ENCODE results near the gene NINJ1. TPM values are rescaled to one million over a fixed set of nuclear protein-coding genes. Genes with fewer than 3 reads are reported as not detected.

NINJ1 gene
- total and polyA plus RNA-seq, 2 of the 13 experiments (the other 11 are each of a cell fraction or from before 2014, with no cell fraction given): 81.2 to 92.1 TPM

DNA sequence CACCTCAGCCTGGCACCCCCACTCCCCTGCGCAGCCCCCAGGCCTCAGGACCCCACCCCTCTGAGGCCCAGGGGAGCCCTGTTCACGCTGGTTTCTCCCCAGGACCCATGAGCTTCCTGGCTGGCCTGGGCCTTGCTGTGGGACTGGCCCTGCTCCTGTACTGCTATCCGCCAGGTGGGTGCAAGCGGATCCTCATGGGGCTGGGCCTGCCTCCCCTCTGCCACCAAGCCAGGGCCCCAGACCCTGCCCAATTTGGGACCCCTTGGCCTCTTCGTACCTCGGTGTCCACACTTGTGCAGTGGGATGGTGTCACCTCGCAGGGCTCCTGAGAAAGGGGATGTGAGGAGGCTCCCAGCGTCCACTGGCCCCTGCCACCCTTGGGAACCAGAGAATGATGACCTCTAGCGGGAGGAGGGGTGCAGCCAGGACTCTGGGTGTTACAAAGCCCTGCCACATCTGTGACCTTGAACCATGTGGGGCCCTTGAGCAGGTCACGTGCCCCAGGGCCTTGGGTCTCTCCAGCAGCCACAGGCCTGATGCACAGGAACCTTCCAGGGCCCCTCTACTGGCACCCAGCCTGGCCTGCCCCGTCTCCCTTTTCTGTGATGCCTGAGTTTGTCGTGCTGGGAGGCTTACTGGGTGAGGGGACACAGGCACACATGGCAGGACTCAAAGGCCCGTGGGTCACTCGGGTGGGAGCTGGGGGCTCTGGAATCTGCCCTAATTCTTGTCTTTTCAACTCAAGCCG is 21.8 kb downstream of the NINJ1 start (continued):
- TF ChIP-seq, protein P1, sequence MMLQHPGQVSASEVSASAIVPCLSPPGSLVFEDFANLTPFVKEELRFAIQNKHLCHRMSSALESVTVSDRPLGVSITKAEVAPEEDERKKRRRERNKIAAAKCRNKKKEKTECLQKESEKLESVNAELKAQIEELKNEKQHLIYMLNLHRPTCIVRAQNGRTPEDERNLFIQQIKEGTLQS (CRISPR knock-in tag; IDR thresholded peaks at IDR 0.05): no peak
- TF ChIP-seq CBX5 (CRISPR knock-in tag; IDR thresholded peaks at IDR 0.05; ENCODE audit: borderline replicate concordance) (peak; percentile 73; the same call in 1 of the 2 replicates), POGZ (CRISPR knock-in tag; IDR thresholded peaks at IDR 0.05) (peak; percentile 78), ZNF17 (CRISPR knock-in tag; IDR thresholded peaks at IDR 0.05) (no peak), SOX5 (CRISPR knock-in tag; IDR thresholded peaks at IDR 0.05; ENCODE audit: borderline replicate concordance) (peak; percentile 73; the same call in 1 of the 2 replicates), BHLHE40 (IDR thresholded peaks at IDR 0.05; ENCODE audit: low read length) (peak; percentile 96), ZNF570 (CRISPR knock-in tag; IDR thresholded peaks at IDR 0.05; ENCODE audit: borderline replicate concordance) (no peak), ERF (CRISPR knock-in tag; IDR thresholded peaks at IDR 0.05) (peak; percentile 95), ATM (IDR thresholded peaks at IDR 0.05; ENCODE audit: borderline replicate concordance) (no peak), ZNF790 (CRISPR knock-in tag; IDR thresholded peaks at IDR 0.05; ENCODE audit: borderline replicate concordance) (no peak), ATF1 (CRISPR knock-in tag; IDR thresholded peaks at IDR 0.05) (no peak), ZNF530 (CRISPR knock-in tag; IDR thresholded peaks at IDR 0.05; ENCODE audit: low read depth) (no peak)
- TF ChIP-seq, protein P2, sequence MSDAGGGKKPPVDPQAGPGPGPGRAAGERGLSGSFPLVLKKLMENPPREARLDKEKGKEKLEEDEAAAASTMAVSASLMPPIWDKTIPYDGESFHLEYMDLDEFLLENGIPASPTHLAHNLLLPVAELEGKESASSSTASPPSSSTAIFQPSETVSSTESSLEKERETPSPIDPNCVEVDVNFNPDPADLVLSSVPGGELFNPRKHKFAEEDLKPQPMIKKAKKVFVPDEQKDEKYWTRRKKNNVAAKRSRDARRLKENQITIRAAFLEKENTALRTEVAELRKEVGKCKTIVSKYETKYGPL (CRISPR knock-in tag; IDR thresholded peaks at IDR 0.05): no peak
- TF ChIP-seq, protein P3, sequence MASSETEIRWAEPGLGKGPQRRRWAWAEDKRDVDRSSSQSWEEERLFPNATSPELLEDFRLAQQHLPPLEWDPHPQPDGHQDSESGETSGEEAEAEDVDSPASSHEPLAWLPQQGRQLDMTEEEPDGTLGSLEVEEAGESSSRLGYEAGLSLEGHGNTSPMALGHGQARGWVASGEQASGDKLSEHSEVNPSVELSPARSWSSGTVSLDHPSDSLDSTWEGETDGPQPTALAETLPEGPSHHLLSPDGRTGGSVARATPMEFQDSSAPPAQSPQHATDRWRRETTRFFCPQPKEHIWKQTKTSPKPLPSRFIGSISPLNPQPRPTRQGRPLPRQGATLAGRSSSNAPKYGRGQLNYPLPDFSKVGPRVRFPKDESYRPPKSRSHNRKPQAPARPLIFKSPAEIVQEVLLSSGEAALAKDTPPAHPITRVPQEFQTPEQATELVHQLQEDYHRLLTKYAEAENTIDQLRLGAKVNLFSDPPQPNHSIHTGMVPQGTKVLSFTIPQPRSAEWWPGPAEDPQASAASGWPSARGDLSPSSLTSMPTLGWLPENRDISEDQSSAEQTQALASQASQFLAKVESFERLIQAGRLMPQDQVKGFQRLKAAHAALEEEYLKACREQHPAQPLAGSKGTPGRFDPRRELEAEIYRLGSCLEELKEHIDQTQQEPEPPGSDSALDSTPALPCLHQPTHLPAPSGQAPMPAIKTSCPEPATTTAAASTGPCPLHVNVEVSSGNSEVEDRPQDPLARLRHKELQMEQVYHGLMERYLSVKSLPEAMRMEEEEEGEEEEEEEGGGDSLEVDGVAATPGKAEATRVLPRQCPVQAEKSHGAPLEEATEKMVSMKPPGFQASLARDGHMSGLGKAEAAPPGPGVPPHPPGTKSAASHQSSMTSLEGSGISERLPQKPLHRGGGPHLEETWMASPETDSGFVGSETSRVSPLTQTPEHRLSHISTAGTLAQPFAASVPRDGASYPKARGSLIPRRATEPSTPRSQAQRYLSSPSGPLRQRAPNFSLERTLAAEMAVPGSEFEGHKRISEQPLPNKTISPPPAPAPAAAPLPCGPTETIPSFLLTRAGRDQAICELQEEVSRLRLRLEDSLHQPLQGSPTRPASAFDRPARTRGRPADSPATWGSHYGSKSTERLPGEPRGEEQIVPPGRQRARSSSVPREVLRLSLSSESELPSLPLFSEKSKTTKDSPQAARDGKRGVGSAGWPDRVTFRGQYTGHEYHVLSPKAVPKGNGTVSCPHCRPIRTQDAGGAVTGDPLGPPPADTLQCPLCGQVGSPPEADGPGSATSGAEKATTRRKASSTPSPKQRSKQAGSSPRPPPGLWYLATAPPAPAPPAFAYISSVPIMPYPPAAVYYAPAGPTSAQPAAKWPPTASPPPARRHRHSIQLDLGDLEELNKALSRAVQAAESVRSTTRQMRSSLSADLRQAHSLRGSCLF (CRISPR knock-in tag; IDR thresholded peaks at IDR 0.05; ENCODE audit: borderline replicate concordance): no peak
- TF ChIP-seq, protein P4, sequence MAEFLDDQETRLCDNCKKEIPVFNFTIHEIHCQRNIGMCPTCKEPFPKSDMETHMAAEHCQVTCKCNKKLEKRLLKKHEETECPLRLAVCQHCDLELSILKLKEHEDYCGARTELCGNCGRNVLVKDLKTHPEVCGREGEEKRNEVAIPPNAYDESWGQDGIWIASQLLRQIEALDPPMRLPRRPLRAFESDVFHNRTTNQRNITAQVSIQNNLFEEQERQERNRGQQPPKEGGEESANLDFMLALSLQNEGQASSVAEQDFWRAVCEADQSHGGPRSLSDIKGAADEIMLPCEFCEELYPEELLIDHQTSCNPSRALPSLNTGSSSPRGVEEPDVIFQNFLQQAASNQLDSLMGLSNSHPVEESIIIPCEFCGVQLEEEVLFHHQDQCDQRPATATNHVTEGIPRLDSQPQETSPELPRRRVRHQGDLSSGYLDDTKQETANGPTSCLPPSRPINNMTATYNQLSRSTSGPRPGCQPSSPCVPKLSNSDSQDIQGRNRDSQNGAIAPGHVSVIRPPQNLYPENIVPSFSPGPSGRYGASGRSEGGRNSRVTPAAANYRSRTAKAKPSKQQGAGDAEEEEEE (CRISPR knock-in tag; IDR thresholded peaks at IDR 0.05; ENCODE audit: borderline replicate concordance): no peak
- TF ChIP-seq, protein P5, sequence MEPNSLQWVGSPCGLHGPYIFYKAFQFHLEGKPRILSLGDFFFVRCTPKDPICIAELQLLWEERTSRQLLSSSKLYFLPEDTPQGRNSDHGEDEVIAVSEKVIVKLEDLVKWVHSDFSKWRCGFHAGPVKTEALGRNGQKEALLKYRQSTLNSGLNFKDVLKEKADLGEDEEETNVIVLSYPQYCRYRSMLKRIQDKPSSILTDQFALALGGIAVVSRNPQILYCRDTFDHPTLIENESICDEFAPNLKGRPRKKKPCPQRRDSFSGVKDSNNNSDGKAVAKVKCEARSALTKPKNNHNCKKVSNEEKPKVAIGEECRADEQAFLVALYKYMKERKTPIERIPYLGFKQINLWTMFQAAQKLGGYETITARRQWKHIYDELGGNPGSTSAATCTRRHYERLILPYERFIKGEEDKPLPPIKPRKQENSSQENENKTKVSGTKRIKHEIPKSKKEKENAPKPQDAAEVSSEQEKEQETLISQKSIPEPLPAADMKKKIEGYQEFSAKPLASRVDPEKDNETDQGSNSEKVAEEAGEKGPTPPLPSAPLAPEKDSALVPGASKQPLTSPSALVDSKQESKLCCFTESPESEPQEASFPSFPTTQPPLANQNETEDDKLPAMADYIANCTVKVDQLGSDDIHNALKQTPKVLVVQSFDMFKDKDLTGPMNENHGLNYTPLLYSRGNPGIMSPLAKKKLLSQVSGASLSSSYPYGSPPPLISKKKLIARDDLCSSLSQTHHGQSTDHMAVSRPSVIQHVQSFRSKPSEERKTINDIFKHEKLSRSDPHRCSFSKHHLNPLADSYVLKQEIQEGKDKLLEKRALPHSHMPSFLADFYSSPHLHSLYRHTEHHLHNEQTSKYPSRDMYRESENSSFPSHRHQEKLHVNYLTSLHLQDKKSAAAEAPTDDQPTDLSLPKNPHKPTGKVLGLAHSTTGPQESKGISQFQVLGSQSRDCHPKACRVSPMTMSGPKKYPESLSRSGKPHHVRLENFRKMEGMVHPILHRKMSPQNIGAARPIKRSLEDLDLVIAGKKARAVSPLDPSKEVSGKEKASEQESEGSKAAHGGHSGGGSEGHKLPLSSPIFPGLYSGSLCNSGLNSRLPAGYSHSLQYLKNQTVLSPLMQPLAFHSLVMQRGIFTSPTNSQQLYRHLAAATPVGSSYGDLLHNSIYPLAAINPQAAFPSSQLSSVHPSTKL (CRISPR knock-in tag; IDR thresholded peaks at IDR 0.05): peak; percentile 88
